Amygdala (tissue), 56 donors: ENCODE results near the gene EFCAB10.

Experiments used
- DNase-seq, 56 donors: peaks; one replicate each; lab custom pipeline; 2025; lab: John Stamatoyannopoulos, UW

Gene EFCAB10, protein sequence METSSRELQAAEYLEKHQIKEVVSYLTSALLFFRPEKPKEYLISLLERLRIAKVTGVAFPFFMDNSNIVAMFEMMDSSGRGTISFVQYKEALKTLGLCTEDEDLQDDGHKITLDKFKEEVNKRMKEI

DNA sequence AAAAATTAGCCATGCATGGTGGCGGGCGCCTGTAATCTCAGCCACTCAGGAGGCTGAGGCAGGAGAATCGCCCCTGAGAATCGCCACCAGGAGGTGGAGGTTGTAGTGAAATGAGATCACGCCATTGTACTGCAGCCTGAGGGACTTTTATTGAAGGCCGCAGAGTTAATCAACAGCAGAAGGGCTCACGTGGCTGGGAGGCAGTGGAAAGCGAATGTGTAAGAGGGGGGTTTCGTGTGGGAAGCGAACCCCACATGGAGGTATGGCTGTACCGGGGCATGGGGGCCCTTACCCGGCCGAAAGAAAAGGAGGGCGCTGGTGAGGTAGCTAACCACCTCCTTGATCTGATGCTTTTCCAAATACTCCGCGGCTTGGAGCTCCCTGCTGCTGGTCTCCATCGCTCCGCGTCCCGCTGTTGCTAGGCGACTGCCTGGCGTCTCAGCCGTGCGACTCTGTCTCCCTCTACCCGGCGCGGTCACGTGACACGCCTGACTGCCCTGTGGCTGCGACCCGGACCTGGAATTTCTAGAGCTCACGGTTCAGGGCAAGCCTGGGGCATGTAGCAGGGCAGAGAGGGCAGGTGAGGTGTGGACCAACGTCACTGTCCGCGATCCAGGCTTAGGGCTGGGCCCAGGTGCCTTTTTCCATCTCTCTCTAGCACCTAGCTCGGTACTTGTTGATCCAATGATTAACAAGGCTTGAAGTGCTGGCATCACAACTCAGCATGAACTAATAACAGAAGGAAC, at the start of gene EFCAB10:
EFCAB10 (minus strand) TSS at position 428 of the 746 bp plus-strand sequence; CDS start at position 398, 30 bp downstream.
- DNase-seq: peak in 52 of 56 donors; percentile 11 to 82 (median 60)

DNA sequence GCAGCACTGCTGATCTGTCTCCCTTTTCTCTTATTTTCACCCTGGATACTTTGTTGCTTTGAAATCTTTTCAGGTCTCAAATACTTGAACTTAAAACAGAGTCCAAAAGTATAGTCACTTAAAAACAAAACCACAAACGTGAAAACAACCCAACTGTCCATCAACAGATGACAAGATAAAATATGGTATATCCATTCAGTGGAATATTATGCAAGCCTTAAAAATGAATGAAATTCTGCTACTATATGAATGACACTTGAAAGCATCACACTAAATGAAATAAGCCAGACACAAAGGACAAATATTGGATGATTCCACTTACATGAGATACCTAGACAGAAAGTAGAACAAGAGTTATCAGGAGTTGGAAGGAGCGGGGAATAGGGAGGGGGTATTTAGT, 44.7 kb upstream of the EFCAB10 start:
- DNase-seq: no peak

DNA sequence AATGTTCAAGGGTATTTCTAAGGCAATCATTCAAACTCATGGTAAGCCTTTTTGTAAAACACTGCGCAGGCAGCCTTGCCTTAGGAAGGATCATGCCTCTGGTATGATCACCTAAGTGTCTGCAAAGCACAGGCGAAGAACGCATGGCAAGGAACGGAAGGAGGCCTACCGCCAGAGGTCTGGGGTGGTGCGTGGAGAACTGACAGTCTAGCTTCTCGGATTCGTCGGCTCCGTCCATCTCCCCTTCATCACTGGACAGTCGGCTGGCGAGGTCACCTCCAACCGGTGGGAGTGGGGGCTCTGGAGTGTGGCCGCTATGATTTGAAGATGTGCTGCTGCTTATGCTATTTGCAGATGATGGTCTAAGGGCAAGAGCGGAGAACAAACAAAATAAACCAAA, 42.6 kb upstream of the EFCAB10 start:
- DNase-seq: no peak

DNA sequence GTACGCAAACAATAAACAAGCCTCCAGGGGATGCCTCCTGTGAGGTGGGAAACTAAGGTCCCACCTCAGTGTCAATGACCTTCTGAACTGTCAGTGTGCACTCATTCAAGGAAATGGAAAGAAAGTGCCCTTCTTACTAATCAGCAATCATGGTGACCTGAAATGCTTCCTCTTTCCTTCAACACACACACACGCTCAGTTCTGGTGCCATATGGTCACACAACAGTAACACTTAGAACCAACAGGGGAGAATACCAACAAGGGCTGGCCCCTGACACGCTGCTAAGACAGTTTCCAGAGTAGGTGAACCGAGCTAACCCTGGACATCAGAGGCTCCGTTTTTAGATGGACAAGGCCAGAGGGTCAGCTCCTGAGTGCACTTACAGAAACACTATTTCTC, 42.1 kb upstream of the EFCAB10 start:
- no peak for DNase-seq

DNA sequence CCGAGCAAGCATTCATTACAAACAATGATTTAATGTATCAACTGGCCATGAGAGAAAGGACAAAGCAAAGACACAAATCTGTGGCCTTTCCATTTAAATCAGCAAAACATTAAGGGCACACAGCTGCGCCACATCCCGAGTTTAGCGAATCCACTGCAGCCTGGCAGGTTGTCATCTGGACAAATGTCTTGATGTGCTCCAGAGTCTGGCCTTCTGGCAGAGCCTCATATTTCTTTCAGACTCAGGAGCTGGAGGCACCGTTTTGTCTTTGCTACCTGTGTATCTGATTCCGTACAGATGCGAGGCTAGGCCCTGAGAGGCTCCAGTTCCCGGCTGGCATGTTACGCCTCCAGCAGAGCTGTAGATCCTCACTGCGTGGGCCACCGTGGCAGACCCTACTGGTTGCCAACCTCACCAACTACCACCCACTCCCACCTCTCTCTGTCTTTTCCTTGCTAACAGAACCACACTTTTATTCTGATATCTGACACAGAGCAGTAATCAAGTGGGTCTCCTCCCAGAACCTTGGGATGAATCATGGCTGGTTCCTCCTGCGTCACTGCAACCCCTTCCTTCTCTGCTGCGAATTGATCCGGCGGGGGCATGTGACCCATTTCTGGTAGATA, 40.9 kb upstream of the EFCAB10 start:
- peak in 3 of 56 donors; percentile 7 to 29 (median 9) for DNase-seq

DNA sequence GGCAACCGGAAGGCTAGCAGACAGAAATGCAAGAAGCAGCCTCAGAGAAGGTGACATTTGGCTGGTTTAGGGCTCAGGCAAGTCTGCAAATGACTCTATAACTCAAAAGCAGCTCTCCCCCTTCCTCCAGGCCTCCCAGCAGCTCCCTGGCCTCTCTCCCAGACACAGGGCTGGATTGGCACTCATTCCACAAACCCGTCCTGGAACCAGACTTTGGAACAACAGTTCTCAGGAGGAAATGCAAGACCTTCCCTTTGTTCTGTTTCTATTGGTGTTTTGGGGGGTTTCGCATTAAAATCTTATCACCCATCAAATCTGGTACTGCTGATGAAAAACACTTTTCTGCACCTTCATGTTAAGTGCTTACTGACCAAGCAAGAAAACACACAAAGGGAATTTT, 40.3 kb upstream of the EFCAB10 start:
- DNase-seq: peak in 32 of 56 donors; percentile 7 to 73 (median 22)

DNA sequence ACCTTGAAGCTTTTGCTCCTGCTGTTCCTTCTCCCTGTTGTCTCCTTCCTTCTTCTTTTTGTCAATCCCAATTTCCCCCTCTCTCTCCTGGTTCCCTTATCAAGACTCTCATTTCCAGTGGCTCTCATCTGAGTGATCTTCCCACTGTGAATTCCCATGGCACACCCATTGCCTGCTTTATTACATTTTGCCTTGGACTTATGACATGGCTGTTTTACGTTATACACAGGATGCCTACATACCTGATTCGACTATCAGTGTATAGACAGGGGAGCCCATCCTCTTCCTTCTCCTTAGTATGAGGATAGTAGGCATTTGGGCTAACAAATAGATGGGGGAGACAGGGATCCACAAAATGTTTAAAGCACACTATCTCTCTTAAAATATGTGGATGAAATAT, 39.9 kb upstream of the EFCAB10 start:
- DNase-seq: no peak

DNA sequence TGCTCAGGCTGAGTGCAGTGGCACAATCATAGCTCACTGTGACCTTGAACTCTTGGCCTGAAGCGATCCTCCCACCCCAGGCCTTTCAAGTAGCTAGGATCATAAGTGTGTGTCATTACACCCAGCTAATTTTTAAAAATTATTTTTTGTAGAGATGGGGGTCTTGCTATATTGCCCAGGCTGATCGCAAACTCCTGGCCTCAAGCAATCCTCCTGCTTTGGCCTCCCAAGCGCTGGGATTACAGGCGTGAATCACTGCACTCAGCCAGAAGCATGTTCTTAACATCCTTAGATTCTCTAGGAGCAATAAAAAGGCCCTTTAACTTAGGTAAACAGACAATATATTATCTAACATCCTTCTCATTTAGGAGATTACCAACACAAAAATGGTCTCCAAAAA, 38.3 kb upstream of the EFCAB10 start:
- DNase-seq: no peak

DNA sequence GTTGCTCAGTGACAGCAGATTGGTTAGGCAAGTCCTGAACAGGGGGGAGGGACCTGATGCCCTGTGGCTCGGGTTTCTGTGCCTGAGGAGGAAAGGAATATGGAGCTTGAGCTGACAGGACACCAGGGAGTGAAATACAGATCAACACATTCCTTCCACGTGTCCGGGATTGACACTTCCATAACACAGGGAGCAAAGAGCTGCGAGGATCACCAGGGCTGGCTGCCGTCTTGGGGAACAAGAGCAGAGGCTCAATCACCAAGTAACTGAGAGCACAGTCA, 36.7 kb upstream of the EFCAB10 start:
- no peak for DNase-seq

DNA sequence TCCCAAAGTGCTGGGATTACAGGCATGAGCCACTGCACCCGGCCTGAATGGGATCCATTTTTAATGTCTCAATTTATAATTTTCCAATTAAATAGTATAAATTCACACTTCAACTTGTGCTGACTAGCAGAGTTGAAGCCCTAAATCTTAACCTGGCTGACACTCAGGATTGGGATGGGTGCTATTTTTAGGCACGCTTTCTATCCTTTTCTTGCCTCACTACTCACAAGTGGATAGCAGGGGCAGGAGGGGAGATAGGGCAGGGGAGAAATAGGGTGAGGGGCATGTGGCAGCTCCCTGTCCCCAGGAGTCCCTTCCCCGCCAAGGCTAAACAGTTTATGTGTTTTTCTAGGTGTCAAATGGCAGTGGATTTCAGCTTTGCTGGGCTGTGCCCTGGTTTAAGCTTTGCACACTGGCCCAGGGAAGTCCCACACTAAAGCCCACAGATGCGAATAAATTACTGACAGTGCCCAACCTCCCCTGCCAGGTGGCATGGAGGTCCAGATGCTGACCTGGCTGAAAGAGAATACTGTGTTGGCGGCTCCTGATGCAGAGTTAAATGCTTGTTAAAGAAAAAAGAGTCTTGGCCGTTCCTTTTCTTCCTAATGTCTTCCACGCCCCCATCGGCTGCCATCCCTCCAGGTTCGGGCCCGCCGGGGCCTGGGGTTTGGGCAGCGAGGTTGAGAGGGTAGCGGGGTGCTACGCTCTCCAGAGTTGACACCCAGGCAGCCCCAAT, 36.2 kb upstream of the EFCAB10 start:
- DNase-seq: no peak

DNA sequence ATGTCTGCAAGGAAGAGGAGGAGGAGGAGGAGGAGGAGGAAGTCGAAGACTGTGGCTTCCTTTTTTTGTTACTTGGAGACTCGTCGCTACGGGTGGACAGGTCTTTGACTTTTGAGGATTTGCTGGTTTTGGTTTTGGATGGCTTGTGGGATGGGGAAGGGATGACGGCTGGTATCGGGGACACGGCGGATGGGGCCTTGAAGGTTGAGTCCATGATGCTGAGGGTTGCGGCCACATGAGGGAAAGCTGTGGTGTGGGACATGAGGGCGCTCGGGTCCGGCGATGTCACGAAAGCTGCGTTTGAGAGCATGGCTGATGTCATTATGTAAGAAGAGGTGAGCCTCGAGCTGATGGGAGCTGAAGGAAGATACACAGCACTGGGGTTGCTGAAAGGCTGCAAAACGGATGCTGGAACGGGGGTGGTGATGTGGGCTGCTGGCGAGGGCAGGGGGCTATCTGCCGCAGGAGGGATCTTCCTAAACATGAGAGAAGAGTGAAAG, 33.1 kb upstream of the EFCAB10 start:
- no peak for DNase-seq

DNA sequence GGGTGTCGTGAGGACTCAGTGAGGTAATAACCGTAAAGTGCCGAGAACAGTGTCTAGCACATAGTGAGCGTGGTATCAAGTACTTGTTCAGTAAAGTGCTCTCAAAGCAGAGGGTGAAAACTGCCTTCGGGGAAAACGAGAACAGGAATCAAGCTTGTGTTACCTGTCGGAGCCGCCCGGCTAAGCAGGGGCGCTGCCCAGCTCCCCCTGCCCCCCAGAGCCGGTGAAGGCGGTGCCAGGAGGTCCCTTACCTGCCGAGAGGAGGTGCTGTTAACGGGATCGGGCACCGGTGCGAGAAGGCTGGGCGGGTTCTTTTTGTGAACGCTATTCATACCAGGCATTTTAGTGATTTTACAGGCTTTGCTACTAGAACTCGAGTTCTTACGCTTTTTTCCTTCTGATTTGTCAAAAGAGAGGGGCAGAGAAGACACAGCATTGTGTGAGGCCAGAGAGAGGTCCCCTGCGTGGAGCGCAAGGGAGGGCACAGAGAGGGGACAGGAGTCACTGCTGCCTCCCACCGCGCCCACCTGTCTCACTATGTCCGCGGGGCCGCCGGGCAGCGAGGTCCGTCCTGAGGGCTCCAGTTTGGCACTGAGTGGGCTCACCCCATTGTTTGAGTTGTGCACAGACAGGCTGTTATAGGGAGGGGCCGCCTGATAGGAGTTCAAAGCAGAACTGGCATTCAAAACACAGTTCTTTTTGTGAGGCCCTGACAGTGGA, 32.5 kb upstream of the EFCAB10 start:
- DNase-seq: no peak

DNA sequence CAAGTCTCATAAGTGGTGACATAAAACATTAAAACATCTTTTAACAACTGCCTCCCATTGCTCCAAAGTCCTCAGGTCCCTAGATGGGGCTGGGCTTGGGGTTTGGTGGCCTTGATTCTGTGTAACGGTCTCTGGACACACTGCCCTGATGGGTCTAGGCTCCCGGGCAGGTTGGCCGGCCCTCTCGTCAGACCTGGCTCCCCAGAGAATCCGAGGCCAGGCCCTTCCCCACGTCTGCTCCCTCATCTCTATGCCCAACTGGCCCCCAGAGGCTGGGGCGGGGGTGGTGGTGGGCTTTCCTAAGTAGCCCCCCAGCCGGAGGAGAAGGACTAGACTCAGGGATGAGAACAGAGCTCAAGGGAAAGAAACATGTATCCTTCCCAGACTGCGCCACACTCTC, 31.5 kb upstream of the EFCAB10 start:
- no peak for DNase-seq

DNA sequence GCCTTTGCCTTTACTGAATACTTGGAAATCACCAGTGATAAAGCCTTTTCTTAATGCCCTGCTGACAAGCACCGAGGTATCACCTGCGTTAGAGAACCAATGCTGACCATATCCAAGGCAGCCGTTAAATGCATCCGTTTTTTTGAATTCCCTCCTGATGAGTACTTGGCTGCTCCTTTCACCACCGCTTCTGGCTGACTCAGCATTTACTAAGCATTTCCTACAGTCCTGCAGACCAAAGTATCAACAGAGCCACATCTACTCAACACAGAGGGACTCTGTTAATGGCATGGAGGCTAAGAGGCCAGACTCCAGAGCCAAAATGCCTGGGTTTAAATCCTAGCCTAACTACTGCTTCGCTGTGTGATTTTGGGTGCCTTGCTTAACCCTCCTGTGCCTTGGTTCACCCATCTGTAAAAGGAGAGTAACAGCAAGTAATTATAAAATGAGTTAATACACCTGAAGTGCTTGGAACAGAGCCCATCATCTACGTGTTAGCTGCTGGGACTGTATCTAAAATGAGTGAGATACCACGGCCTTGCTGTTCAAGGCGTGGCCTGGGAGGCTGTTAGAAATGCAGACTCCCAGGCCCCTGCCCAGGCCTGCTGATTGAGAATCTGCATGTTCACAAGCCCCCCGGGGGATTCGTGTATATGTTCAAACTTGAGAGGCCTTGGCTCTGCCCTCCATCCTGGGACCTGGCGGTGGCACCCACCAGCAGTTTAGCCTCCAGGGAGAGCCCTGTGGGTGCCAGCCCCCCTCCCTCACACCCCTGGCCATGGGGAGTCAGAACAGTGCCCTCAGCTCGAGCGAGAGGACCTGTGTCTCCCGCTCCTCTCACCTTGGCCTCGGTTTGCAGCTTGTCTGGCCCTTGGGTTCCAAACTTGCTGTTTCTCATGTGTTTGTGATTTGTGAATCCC, 30.8 kb upstream of the EFCAB10 start:
- no peak for DNase-seq

DNA sequence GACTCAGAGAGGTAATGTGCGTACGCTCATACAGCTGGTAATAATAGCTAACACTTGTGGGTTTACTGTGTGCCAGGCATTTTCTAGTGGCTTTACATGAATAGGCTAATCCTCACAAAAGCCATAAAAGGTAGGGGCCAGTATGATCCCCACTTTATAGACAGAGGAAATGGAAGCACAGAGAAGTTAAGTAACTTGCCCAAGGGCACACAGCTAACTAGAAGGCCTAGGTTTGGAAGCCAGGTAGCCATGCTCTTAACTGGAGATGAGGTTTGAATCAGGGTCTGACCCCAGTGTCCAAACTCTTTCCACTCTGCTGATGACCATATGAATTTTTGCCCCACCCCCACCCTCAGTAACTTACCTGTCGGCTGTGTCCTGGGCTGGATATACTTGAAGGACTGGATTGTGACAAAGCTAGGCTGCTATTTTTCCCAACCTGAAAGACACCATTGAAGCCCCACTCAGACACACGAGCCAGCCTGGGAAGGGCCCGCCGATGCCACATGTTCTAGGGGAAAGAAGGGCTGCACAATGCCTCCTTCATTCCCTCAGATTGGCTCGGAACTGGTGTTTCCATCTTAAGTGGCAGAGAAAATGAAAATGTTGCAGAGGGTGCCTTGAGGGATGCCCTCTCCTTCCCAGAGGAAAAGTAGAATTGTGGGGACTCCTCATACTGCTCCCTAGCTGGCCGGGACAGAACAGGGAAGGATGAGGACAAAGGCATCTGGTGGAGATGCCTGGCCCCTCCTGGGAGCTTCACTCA, 29.1 kb upstream of the EFCAB10 start:
- DNase-seq: peak in 6 of 56 donors; percentile 2 to 31 (median 4)

DNA sequence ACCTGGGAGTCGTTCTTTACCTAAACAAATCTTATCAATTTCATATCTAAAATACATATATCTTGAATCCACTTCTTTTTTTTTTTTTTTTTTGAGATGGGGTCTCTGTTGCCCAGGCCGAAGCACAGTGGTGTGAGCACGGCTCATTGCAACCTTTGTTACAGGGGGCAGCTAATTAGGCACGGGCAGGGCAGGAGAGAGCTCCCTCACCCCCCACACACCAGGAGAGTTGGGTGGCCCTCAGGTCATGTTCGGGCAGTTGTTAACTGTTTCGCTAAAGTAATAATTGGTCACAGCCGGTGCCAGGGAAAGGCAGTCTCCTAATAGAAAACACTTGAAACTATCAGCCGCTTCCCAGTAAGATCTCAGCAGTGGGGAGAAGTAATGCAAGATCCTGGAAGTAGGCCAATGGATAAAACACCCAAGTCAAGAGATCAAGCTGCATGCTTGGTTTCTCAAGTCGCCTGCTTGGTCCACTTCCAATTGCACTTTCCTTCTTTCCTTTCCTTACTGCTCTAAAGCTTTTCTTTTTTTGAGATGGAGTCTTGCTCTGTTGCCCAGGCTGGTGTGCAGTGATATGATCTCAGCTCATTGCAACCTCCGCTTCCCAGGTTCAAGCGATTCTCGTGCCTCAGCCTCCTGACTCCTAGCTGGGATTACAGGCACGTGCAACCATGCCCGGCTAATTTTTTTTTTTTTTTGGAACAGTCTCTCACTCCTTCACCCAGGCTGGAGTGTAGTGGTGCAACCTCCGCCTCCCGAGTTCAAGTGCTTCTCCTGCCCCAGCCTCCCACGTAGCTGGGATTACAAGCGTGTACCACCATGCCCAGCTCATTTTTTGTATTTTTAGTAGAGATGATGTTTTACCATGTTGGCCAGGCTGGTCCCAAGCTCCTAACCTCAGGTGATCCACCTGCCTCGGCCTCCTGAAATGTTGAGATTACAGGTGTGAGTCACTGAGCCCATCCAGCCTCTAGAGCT, 21.3 kb upstream of the EFCAB10 start:
- no peak for DNase-seq

DNA sequence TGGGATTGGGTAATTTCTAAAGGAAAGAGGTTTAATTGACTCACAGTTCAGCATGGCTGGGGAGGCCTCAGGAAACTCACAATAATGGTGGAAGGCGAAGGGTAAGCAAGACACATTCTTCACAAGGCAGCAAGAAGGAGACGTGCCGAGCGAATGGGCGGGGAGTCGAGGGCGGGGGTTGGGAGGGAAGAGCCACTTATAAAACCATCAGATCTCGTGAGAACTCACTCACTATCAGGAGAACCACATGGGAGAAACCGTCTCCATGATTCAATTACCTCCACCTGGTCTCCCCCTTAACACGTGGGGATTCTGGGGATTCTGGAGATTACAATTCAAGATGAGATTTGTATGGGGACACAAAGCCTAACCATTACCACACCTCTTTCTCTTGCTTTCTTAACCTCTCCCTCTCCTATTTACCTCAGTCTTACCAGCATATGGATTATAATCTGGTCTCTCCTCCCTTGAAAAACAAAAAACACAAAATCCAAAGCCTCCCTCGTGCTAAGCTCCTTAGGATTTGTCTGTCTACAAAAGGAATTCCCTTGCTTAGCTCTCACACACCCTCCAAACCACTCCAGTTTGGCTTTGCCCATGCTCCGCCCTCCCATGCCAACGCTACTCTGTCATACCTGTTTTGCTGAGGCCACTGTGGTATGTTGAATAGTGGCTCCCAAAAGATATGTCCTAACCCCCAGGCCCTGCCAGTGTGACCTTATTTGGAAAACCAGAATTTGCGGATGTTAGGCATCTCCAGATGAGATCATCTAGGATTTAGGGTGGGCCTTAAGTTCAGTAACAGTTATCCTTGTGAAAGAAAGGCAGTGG, 19.6 kb upstream of the EFCAB10 start:
- DNase-seq: no peak
